AG09319 (cell line): Measurements from ENCODE around the gene EEFSEC.

ENCODE experiments used
- DNase-seq: peaks from one replicate; pipeline ENCODE4 v3.0.0-alpha.2; 2010; ENCODE audit warnings: low read depth; ENCODE audit errors: extremely low read depth
- CTCF ChIP-seq: IDR thresholded peaks from 2 replicates; pipeline ENCODE4 v1.5.1; 2011; ENCODE audit warnings: low read depth, mild to moderate bottlenecking, inconsistent platforms, low read length, moderate library complexity

Gene EEFSEC

GRCh38 chr3:128269796-128270195 is 116.5 kb downstream of the EEFSEC start:
- no peak for TF ChIP-seq CTCF
- DNase-seq: no peak

- no peak for TF ChIP-seq CTCF
- DNase-seq: no peak
Observed at GRCh38 chr3:128270559-128271492, 117.5 kb downstream of the EEFSEC start.

GRCh38 chr3:128271536-128272332 is 118.5 kb downstream of the EEFSEC start:
- DNase-seq: no peak
- TF ChIP-seq CTCF: no peak

GRCh38 chr3:128273109-128273840 is 120.0 kb downstream of the EEFSEC start:
- no peak for TF ChIP-seq CTCF
- no peak for DNase-seq

- no peak for TF ChIP-seq CTCF
- no peak for DNase-seq
Observed at GRCh38 chr3:128273841-128274573, 120.7 kb downstream of the EEFSEC start.

- DNase-seq: no peak
- TF ChIP-seq CTCF: no peak; the same call in 1 of the 2 replicates
Observed at GRCh38 chr3:128274837-128275236, 121.6 kb downstream of the EEFSEC start.
